A549 (cell line): ENCODE data around the gene VPS50.

Experiments used
- CHD2 ChIP-seq: fragments of 150-350 bp; IDR thresholded peaks from 2 replicates; pipeline ENCODE4 v1.6.1; 2014; ENCODE audit warnings: low read length; ENCODE audit not compliant: partially characterized antibody
- FOSL2 ChIP-seq, 2 experiments: fragments of 450-650 bp in 1 of 2; fragments of >200 bp in 1 of 2; sonication (Bioruptor Twin) in 1 of 2; formaldehyde crosslinking; IDR thresholded peaks; 2 replicates each; pipeline versions ENCODE4 v1.5.0 to v1.6.1; 2016 to 2020; ENCODE audit warnings: mild to moderate bottlenecking in 1 of 2, moderate library complexity in 1 of 2
- MAFK ChIP-seq: fragments of 450-650 bp; IDR thresholded peaks from 2 replicates; pipeline ENCODE4 v1.6.1; 2014; ENCODE audit not compliant: partially characterized antibody
- MAX ChIP-seq: IDR thresholded peaks from 2 replicates; pipeline ENCODE4 v1.6.1; 2012
- NFE2L2 ChIP-seq: fragments of 150-350 bp; conservative IDR thresholded peaks from 2 replicates; pipeline ENCODE4 v1.6.1; 2014; ENCODE audit warnings: low read length
- RARB ChIP-seq: fragments of 250-450 bp; sonication (Bioruptor Pico); IDR thresholded peaks from 2 replicates; pipeline ENCODE4 v1.8.0; 2021; ENCODE audit warnings: mild to moderate bottlenecking, moderate library complexity
- RFX5 ChIP-seq: fragments of 450-650 bp; IDR thresholded peaks from 2 replicates; pipeline ENCODE4 v1.7.1; 2014; ENCODE audit warnings: antibody characterized with exemption, mild to moderate bottlenecking, moderate library complexity
- SMC3 ChIP-seq: fragments of >200 bp; sonication (Bioruptor Twin); formaldehyde crosslinking; IDR thresholded peaks from 3 replicates; pipeline ENCODE4 v1.6.1; 2018; ENCODE audit warnings: inconsistent platforms
- ZFP36 ChIP-seq: fragments of 450-650 bp; IDR thresholded peaks from 2 replicates; pipeline ENCODE4 v1.6.1; 2014; ENCODE audit warnings: borderline replicate concordance; ENCODE audit not compliant: partially characterized antibody
- TF ChIP-seq, protein P1 (sequence below): fragments of >200 bp; sonication (Bioruptor Twin); formaldehyde crosslinking; IDR thresholded peaks from 3 replicates; pipeline ENCODE4 v1.5.1; 2016
- TF ChIP-seq, protein P2 (sequence below): fragments of 150-350 bp; IDR thresholded peaks from 2 replicates; pipeline ENCODE4 v1.6.1; 2014; ENCODE audit warnings: low read depth, mild to moderate bottlenecking, low read length
- TF ChIP-seq, protein P3 (sequence below): fragments of 450-650 bp; IDR thresholded peaks from 2 replicates; pipeline ENCODE4 v1.6.1; 2014; ENCODE audit warnings: antibody characterized with exemption

DNA sequence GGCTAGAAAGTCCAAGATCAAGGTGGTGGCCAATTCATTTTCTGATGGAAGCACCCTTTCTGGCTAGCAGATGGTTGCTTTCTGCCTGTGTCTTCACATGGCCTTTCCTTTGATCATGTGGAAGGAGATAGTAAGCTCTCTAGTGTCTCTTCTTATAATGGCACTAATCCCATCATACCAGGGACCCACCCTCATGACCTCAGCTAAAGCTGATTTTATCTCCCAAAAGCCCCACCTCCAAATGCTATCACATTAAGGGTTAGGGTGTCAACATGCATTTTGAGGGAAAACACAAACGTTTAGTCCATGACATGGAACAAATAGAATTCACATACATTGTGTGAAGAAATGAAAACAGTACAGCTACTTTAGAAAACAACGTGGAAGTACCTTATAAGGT is 100.0 kb downstream of the VPS50 start:
- TF ChIP-seq, protein P1, sequence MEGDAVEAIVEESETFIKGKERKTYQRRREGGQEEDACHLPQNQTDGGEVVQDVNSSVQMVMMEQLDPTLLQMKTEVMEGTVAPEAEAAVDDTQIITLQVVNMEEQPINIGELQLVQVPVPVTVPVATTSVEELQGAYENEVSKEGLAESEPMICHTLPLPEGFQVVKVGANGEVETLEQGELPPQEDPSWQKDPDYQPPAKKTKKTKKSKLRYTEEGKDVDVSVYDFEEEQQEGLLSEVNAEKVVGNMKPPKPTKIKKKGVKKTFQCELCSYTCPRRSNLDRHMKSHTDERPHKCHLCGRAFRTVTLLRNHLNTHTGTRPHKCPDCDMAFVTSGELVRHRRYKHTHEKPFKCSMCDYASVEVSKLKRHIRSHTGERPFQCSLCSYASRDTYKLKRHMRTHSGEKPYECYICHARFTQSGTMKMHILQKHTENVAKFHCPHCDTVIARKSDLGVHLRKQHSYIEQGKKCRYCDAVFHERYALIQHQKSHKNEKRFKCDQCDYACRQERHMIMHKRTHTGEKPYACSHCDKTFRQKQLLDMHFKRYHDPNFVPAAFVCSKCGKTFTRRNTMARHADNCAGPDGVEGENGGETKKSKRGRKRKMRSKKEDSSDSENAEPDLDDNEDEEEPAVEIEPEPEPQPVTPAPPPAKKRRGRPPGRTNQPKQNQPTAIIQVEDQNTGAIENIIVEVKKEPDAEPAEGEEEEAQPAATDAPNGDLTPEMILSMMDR, result no peak
- no peak for TF ChIP-seq RFX5
- no peak for TF ChIP-seq MAX
- no peak for TF ChIP-seq NFE2L2
- TF ChIP-seq CHD2, result no peak
- TF ChIP-seq SMC3, result no peak
- no peak for TF ChIP-seq FOSL2 (IDR thresholded peaks at IDR 0.05)
- no peak for TF ChIP-seq FOSL2 (CRISPR knock-in tag; IDR thresholded peaks at IDR 0.05)
- no peak for TF ChIP-seq RARB (CRISPR knock-in tag)
- no peak for TF ChIP-seq MAFK
- TF ChIP-seq, protein P2, sequence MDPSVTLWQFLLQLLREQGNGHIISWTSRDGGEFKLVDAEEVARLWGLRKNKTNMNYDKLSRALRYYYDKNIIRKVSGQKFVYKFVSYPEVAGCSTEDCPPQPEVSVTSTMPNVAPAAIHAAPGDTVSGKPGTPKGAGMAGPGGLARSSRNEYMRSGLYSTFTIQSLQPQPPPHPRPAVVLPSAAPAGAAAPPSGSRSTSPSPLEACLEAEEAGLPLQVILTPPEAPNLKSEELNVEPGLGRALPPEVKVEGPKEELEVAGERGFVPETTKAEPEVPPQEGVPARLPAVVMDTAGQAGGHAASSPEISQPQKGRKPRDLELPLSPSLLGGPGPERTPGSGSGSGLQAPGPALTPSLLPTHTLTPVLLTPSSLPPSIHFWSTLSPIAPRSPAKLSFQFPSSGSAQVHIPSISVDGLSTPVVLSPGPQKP, result no peak
- no peak for TF ChIP-seq ZFP36
- TF ChIP-seq, protein P3, sequence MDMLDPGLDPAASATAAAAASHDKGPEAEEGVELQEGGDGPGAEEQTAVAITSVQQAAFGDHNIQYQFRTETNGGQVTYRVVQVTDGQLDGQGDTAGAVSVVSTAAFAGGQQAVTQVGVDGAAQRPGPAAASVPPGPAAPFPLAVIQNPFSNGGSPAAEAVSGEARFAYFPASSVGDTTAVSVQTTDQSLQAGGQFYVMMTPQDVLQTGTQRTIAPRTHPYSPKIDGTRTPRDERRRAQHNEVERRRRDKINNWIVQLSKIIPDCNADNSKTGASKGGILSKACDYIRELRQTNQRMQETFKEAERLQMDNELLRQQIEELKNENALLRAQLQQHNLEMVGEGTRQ, result no peak
